Measurements from ENCODE around the gene C4orf54. TPM values are rescaled to one million over a fixed set of nuclear protein-coding genes. Genes with fewer than 3 reads are reported as not detected.

The C4orf54 gene
- total RNA-seq, 4 donors from 2014 or later: 0.22 to 0.34 TPM; not detected in 2

GRCh38 chr4:99654361-99654761 is 3.3 kb downstream of the C4orf54 start:
- H3K4me3 ChIP-seq (replicated peaks in 1 of 3): no peak overlapping the region
- H3K27ac ChIP-seq: no peak overlapping the region
- intact Hi-C loops (cut with DNase I): no loop called here
- no peaks in the 10 kb centered on the region for H3K36me3 ChIP-seq
- WGBS, 2 donors: 89 to 91% methylated on average over 12 to 15 of the region's 15 CpGs
- no peaks in the 10 kb centered on the region for H3K27me3 ChIP-seq
- H3K9me3 ChIP-seq: no peaks in the 10 kb centered on the region
- DNase-seq: no peak
- TF ChIP-seq POLR2A (IDR thresholded peaks at IDR 0.05): no peak
- no peak for TF ChIP-seq CTCF (IDR thresholded peaks at IDR 0.05)
- H3K4me1 ChIP-seq: peaks cover 0 to 12% of the 10 kb centered on the region in 2 donors

DNA sequence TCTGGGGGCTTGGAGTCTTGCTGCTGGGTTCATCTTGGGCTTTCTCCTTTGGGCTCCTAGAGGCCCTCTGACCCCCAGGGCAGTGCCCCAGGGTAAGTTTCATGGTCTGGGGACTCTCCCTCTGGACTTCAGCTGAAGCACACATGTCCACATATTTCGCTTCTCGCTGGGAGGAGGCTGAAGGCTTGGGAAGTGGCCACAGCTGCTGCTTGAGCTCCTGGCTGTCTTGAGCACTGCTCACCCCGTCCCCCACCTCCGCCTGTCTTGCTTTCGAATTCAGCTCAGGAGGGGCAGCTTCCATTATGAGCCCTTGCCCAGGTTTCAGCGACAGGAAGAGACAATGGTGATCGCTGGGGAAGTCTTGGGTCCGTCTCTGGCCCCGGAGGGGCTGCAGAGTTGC is 3.7 kb downstream of the C4orf54 start:
- Histone ChIP-seq H3K9me3 (no peaks in the 10 kb centered on the region), H3K4me3 (replicated peaks in 1 of 3) (no peak overlapping the region), H3K4me1 (peaks cover 0 to 12% of the 10 kb centered on the region in 2 donors), H3K27me3 (no peaks in the 10 kb centered on the region), H3K36me3 (no peaks in the 10 kb centered on the region), H3K27ac (no peak overlapping the region)
- WGBS, 2 donors: 91% methylated on average over 9 of the region's 9 CpGs; no CpG with 5 or more reads in 1 of the 2 donors
- no peak for TF ChIP-seq POLR2A (IDR thresholded peaks at IDR 0.05)
- TF ChIP-seq CTCF (IDR thresholded peaks at IDR 0.05): no peak
- DNase-seq: no peak
- intact Hi-C loops (cut with DNase I): no loop called here

- no peak overlapping the region for H3K27ac ChIP-seq
- H3K4me3 ChIP-seq (replicated peaks in 1 of 3): no peak overlapping the region
- no peaks in the 10 kb centered on the region for H3K36me3 ChIP-seq
- 86 to 87% methylated on average over 36 of the region's 43 CpGs for WGBS, 2 donors
- DNase-seq: peak; percentile 8 to 36
- peaks cover 0 to 12% of the 10 kb centered on the region in 2 donors for H3K4me1 ChIP-seq
- intact Hi-C loops (cut with DNase I): no loop called here
- no peaks in the 10 kb centered on the region for H3K9me3 ChIP-seq
- no peaks in the 10 kb centered on the region for H3K27me3 ChIP-seq
- TF ChIP-seq POLR2A (IDR thresholded peaks at IDR 0.05) (no peak), CTCF (IDR thresholded peaks at IDR 0.05) (no peak)
Measured at GRCh38 chr4:99652596-99653436, 4.8 kb downstream of the C4orf54 start.

GRCh38 chr4:99651811-99652485 is 5.7 kb downstream of the C4orf54 start:
- intact Hi-C loops (cut with DNase I): no loop called here
- Histone ChIP-seq H3K4me1 (peaks cover 0 to 12% of the 10 kb centered on the region in 2 donors), H3K9me3 (no peaks in the 10 kb centered on the region), H3K27me3 (no peaks in the 10 kb centered on the region), H3K27ac (no peak overlapping the region), H3K36me3 (no peaks in the 10 kb centered on the region), H3K4me3 (replicated peaks in 1 of 3) (no peak overlapping the region)
- WGBS, 2 donors: 93 to 98% methylated on average over 42 to 47 of the region's 49 CpGs
- no peak for TF ChIP-seq POLR2A (IDR thresholded peaks at IDR 0.05)
- no peak for TF ChIP-seq CTCF (IDR thresholded peaks at IDR 0.05)
- DNase-seq: no peak

Measured in thyroid gland (tissue), 4 donors.